ENCODE data around the gene ZBTB21.

The ZBTB21 gene

GRCh38 chr21:41957991-41958766 is 52.0 kb downstream of the ZBTB21 start:
- H3K9me2 ChIP-seq (replicated peaks; ENCODE audit: control insufficient read depth, low read length): no peaks in the 10 kb centered on the region
- H3K4me1 ChIP-seq (ENCODE audit: control insufficient read depth, low read length): peaks cover 61% of the 10 kb centered on the region

GRCh38 chr21:41956926-41957729 is 53.0 kb downstream of the ZBTB21 start:
- Histone ChIP-seq H3K9me2 (replicated peaks; ENCODE audit: control insufficient read depth, low read length) (no peaks in the 10 kb centered on the region), H3K79me2 (ENCODE audit: control insufficient read depth, low read length) (peaks cover 20% of the 10 kb centered on the region), H4K20me1 (ENCODE audit: control insufficient read depth, insufficient read depth, low read depth, low read length) (no peaks in the 10 kb centered on the region), H3K27me3 (ENCODE audit: control insufficient read depth, low read length) (no peaks in the 10 kb centered on the region), H3K36me3 (ENCODE audit: control insufficient read depth, low read length) (no peaks in the 10 kb centered on the region), H3K9me3 (ENCODE audit: control insufficient read depth, insufficient read depth, low read length) (no peaks in the 10 kb centered on the region), H3K4me2 (ENCODE audit: low read length) (peak overlapping the region; percentile 5; the same call in 1 of the 2 replicates), H3K4me3 (ENCODE audit: low read length) (no peak overlapping the region), H3F3A (ENCODE audit: control insufficient read depth, insufficient read depth) (peaks cover 14% of the 10 kb centered on the region), H3K27ac (ENCODE audit: low read depth, low read length) (no peak overlapping the region), H3K4me1 (ENCODE audit: control insufficient read depth, low read length) (peaks cover 67% of the 10 kb centered on the region)
- TF ChIP-seq CTCF (IDR thresholded peaks at IDR 0.05; ENCODE audit: low read depth, low read length, poor library complexity, severe bottlenecking) (no peak), EZH2phosphoT487 (IDR thresholded peaks at IDR 0.05; ENCODE audit: borderline replicate concordance, low read length) (no peak)

More at GRCh38 chr21:41957991-41958766, 52.0 kb downstream of the ZBTB21 start:
- no peaks in the 10 kb centered on the region for H3K27me3 ChIP-seq (ENCODE audit: control insufficient read depth, low read length)
- TF ChIP-seq CTCF (IDR thresholded peaks at IDR 0.05; ENCODE audit: low read depth, low read length, poor library complexity, severe bottlenecking) (no peak), EZH2phosphoT487 (IDR thresholded peaks at IDR 0.05; ENCODE audit: borderline replicate concordance, low read length) (no peak)
- no peaks in the 10 kb centered on the region for H3K36me3 ChIP-seq (ENCODE audit: control insufficient read depth, low read length)
- no peak overlapping the region for H3K4me2 ChIP-seq (ENCODE audit: low read length)
- H3K79me2 ChIP-seq (ENCODE audit: control insufficient read depth, low read length): peaks cover 10% of the 10 kb centered on the region
- no peak overlapping the region for H3K27ac ChIP-seq (ENCODE audit: low read depth, low read length)
- H3K9me3 ChIP-seq (ENCODE audit: control insufficient read depth, insufficient read depth, low read length): no peaks in the 10 kb centered on the region
- H3K4me3 ChIP-seq (ENCODE audit: low read length): no peak overlapping the region
- H4K20me1 ChIP-seq (ENCODE audit: control insufficient read depth, insufficient read depth, low read depth, low read length): no peaks in the 10 kb centered on the region
- H3F3A ChIP-seq (ENCODE audit: control insufficient read depth, insufficient read depth): peaks cover 14% of the 10 kb centered on the region

GRCh38 chr21:41955516-41955915 is 54.6 kb downstream of the ZBTB21 start:
- Histone ChIP-seq H3K36me3 (ENCODE audit: control insufficient read depth, low read length) (no peaks in the 10 kb centered on the region), H3K4me3 (ENCODE audit: low read length) (peak overlapping the region; percentile 60), H3K79me2 (ENCODE audit: control insufficient read depth, low read length) (peaks cover 27% of the 10 kb centered on the region), H3K9me3 (ENCODE audit: control insufficient read depth, insufficient read depth, low read length) (no peaks in the 10 kb centered on the region), H3K27me3 (ENCODE audit: control insufficient read depth, low read length) (no peaks in the 10 kb centered on the region), H4K20me1 (ENCODE audit: control insufficient read depth, insufficient read depth, low read depth, low read length) (no peaks in the 10 kb centered on the region), H3K4me1 (ENCODE audit: control insufficient read depth, low read length) (peaks cover 56% of the 10 kb centered on the region), H3K27ac (ENCODE audit: low read depth, low read length) (peak overlapping the region; percentile 86), H3K9me2 (replicated peaks; ENCODE audit: control insufficient read depth, low read length) (no peaks in the 10 kb centered on the region), H3K4me2 (ENCODE audit: low read length) (peak overlapping the region; percentile 64), H3F3A (ENCODE audit: control insufficient read depth, insufficient read depth) (peaks cover 14% of the 10 kb centered on the region)
- TF ChIP-seq EZH2phosphoT487 (IDR thresholded peaks at IDR 0.05; ENCODE audit: borderline replicate concordance, low read length) (no peak), CTCF (IDR thresholded peaks at IDR 0.05; ENCODE audit: low read depth, low read length, poor library complexity, severe bottlenecking) (no peak)

Data from DOHH2 (cell line).